ENCODE measurements around the gene EMSY. TPM values are rescaled to one million over a fixed set of nuclear protein-coding genes. Genes with fewer than 3 reads are reported as not detected.

Gene EMSY
- total RNA-seq, 4 donors from 2014 or later, result 29.0 to 39.8 (median 37.5) TPM

GRCh38 chr11:76493626-76494539 lies 49.1 kb downstream of the EMSY start:
- 87 to 100% methylated on average over 4 of the region's 25 CpGs for WGBS, 2 donors (ENCODE audit: low coverage in 1 of 2)
- H3K36me3 ChIP-seq, result peaks cover 0 to 54% of the 10 kb centered on the region in 2 donors
- ATAC-seq, result no peak
- no peaks in the 10 kb centered on the region for H3K9me3 ChIP-seq
- H3K4me3 ChIP-seq, result no peak overlapping the region
- no peak overlapping the region for H3K27ac ChIP-seq
- TF ChIP-seq POLR2AphosphoS5 (IDR thresholded peaks at IDR 0.05) (no peak), CTCF (IDR thresholded peaks at IDR 0.05) (no peak), POLR2A (IDR thresholded peaks at IDR 0.05) (no peak), EP300 (IDR thresholded peaks at IDR 0.05) (no peak)
- no peaks in the 10 kb centered on the region for H3K4me1 ChIP-seq
- H3K27me3 ChIP-seq, result no peaks in the 10 kb centered on the region

GRCh38 chr11:76495019-76495418 lies 50.2 kb downstream of the EMSY start:
- no peak for ATAC-seq
- 92 to 100% methylated on average over 2 to 3 of the region's 3 CpGs for WGBS, 2 donors (ENCODE audit: low coverage in 1 of 2)
- Histone ChIP-seq H3K4me3 (no peak overlapping the region), H3K36me3 (peaks cover 0 to 56% of the 10 kb centered on the region in 2 donors), H3K4me1 (no peaks in the 10 kb centered on the region), H3K27ac (no peak overlapping the region), H3K27me3 (no peaks in the 10 kb centered on the region), H3K9me3 (no peaks in the 10 kb centered on the region)
- TF ChIP-seq CTCF (IDR thresholded peaks at IDR 0.05), result no peak

- H3K27me3 ChIP-seq, result no peaks in the 10 kb centered on the region
- no peak overlapping the region for H3K4me3 ChIP-seq
- ATAC-seq, result no peak
- no peaks in the 10 kb centered on the region for H3K9me3 ChIP-seq
- WGBS, 2 donors (ENCODE audit: low coverage in 1 of 2), result 100% methylated on average over 1 of the region's 1 CpG; no CpG with 5 or more reads in 1 of the 2 donors
- H3K27ac ChIP-seq, result no peak overlapping the region
- no peaks in the 10 kb centered on the region for H3K4me1 ChIP-seq
- TF ChIP-seq POLR2A (IDR thresholded peaks at IDR 0.05) (no peak), POLR2AphosphoS5 (IDR thresholded peaks at IDR 0.05) (no peak), EP300 (IDR thresholded peaks at IDR 0.05) (no peak)
- H3K36me3 ChIP-seq, result peaks cover 0 to 63% of the 10 kb centered on the region in 2 donors
Measured at GRCh38 chr11:76496174-76496573, 51.4 kb downstream of the EMSY start.

GRCh38 chr11:76501526-76502202 lies 56.8 kb downstream of the EMSY start:
- no peak for TF ChIP-seq POLR2A (IDR thresholded peaks at IDR 0.05)
- no peak for TF ChIP-seq POLR2AphosphoS5 (IDR thresholded peaks at IDR 0.05)
- no peak for TF ChIP-seq CTCF (IDR thresholded peaks at IDR 0.05)
- no peak for TF ChIP-seq EP300 (IDR thresholded peaks at IDR 0.05)
- no peaks in the 10 kb centered on the region for H3K9me3 ChIP-seq
- peaks cover 0 to 24% of the 10 kb centered on the region in 2 donors for H3K36me3 ChIP-seq
- H3K4me3 ChIP-seq, result no peak overlapping the region
- no peak overlapping the region for H3K27ac ChIP-seq
- no peaks in the 10 kb centered on the region for H3K4me1 ChIP-seq
- ATAC-seq, result no peak
- no peaks in the 10 kb centered on the region for H3K27me3 ChIP-seq
- 90 to 100% methylated on average over 4 to 5 of the region's 5 CpGs for WGBS, 2 donors (ENCODE audit: low coverage in 1 of 2)

GRCh38 chr11:76506833-76507232 lies 62.0 kb downstream of the EMSY start:
- H3K36me3 ChIP-seq, result peaks cover 0 to 12% of the 10 kb centered on the region in 2 donors
- H3K9me3 ChIP-seq, result no peaks in the 10 kb centered on the region
- H3K27me3 ChIP-seq, result no peaks in the 10 kb centered on the region
- WGBS, 2 donors (ENCODE audit: low coverage in 1 of 2), result 93 to 100% methylated on average over 2 of the region's 2 CpGs
- H3K4me1 ChIP-seq, result peaks cover 0 to 3% (median 0%) of the 10 kb centered on the region in 3 donors
- no peak for TF ChIP-seq CTCF (IDR thresholded peaks at IDR 0.05)
- TF ChIP-seq POLR2A (IDR thresholded peaks at IDR 0.05), result no peak
- TF ChIP-seq POLR2AphosphoS5 (IDR thresholded peaks at IDR 0.05), result no peak
- no peak for TF ChIP-seq EP300 (IDR thresholded peaks at IDR 0.05)
- H3K4me3 ChIP-seq, result no peak overlapping the region
- no peak for ATAC-seq
- H3K27ac ChIP-seq, result no peak overlapping the region
